Lung (tissue), 12 donors: ENCODE data around the gene PDCD7. TPM values are rescaled to one million over a fixed set of nuclear protein-coding genes. Genes with fewer than 3 reads are reported as not detected.

ENCODE experiments used
- ATAC-seq: fragments of 200-7000 bp; cut with Tn5 transposase; one replicate; pipeline ENCODE4 v1.9.1; 2020; ENCODE audit warnings: moderate number of reproducible peaks; ENCODE audit not compliant: insufficient read depth, low FRiP score
- DNase-seq, 3 donors: peaks; one replicate each; pipeline ENCODE4 v3.0.0-alpha.2; 2013 to 2017
- H3K27ac ChIP-seq, 2 donors: one replicate each; pipeline ENCODE4 v1.5.1; 2013; ENCODE audit warnings: mild to moderate bottlenecking in 2 of 2, moderate library complexity in 2 of 2, control low read depth in 1 of 2, inconsistent platforms in 1 of 2, low read depth in 1 of 2, low read length in 1 of 2
- H3K27me3 ChIP-seq, 3 donors: one replicate each; pipeline ENCODE4 v1.5.1; 2013; ENCODE audit warnings: low read length in 2 of 3; ENCODE audit not compliant: control insufficient read depth in 3 of 3, insufficient read depth in 3 of 3
- H3K36me3 ChIP-seq, 4 donors: one replicate each; pipeline ENCODE4 v1.5.1; 2013; ENCODE audit warnings: low read length in 4 of 4, mild to moderate bottlenecking in 1 of 4, moderate library complexity in 1 of 4; ENCODE audit not compliant: control insufficient read depth in 4 of 4, insufficient read depth in 4 of 4
- H3K4me1 ChIP-seq, 5 donors: one replicate each; pipeline ENCODE4 v1.5.1; 2013; ENCODE audit warnings: low read length in 5 of 5, mild to moderate bottlenecking in 2 of 5, moderate library complexity in 1 of 5; ENCODE audit not compliant: control insufficient read depth in 5 of 5, insufficient read depth in 5 of 5
- H3K4me3 ChIP-seq: one replicate; pipeline ENCODE4 v1.5.1; 2013; ENCODE audit warnings: mild to moderate bottlenecking, control low read depth, moderate library complexity
- H3K9ac ChIP-seq, 2 donors: one replicate each; pipeline ENCODE4 v1.5.1; 2013; ENCODE audit warnings: low read length in 2 of 2, control low read depth in 1 of 2; ENCODE audit not compliant: insufficient read depth in 1 of 2
- H3K9me3 ChIP-seq, 4 donors: one replicate each; pipeline ENCODE4 v1.5.1; 2013; ENCODE audit warnings: low read length in 3 of 4, mild to moderate bottlenecking in 1 of 4, moderate library complexity in 1 of 4; ENCODE audit not compliant: control insufficient read depth in 4 of 4, insufficient read depth in 3 of 4
- CTCF ChIP-seq: IDR thresholded peaks from 2 replicates; pipeline ENCODE4 v1.5.1; 2012; ENCODE audit warnings: mild to moderate bottlenecking; ENCODE audit errors: control extremely low read depth, extremely low read depth
- WGBS, 2 donors: extraction: QIAGEN DNeasy Blood & Tissue Kit; methylation state at CpG; one replicate each; pipeline ENCODE4 v1.1.7; 2013; 5-methylcytosine and 5-hydroxymethylcytosine counted together
- polyA plus RNA-seq, 2 donors: library from polyadenylated mRNA; stranded (reverse); fragments of 200-250 nt; gene quantifications; one replicate each; pipeline ENCODE4 v1.2.1, GENCODE V29; 2013
- total RNA-seq, 2 donors: library from RNA; depleted of rRNA in 1 of 2; stranded (reverse); fragments of >200 nt in 1 of 2; gene quantifications; one replicate each; pipeline ENCODE4 v1.2.1, GENCODE V29; 2014 to 2021
- donor health status: control.
- donor health status: control.
- donor health status: Bipolar disorder and iron deficiency.
- donor health status: healthy.
- donor health status: DM: yes; HTN: yes; CAD: no.

PDCD7 gene
- total and polyA plus RNA-seq, 4 donors: 8.8 to 21.7 (median 14.1) TPM

- Histone ChIP-seq H3K4me1 (peaks cover 0 to 7% (median 3%) of the 10 kb centered on the region in 5 donors), H3K27ac (no peak overlapping the region), H3K9ac (no peak overlapping the region), H3K36me3 (peaks cover 0 to 18% (median 7%) of the 10 kb centered on the region in 4 donors), H3K4me3 (no peak overlapping the region), H3K9me3 (no peaks in the 10 kb centered on the region), H3K27me3 (no peaks in the 10 kb centered on the region)
- DNase-seq: no peak
- TF ChIP-seq CTCF: no peak
- no peak for ATAC-seq
- WGBS, 2 donors: 80 to 81% methylated on average over 6 of the region's 6 CpGs
These were observed 27.5 kb downstream of the PDCD7 start for GRCh38 chr15:65106011-65106590.

GRCh38 chr15:65105038-65105437, 28.6 kb downstream of the PDCD7 start:
- H3K36me3 ChIP-seq: peaks cover 0 to 22% (median 16%) of the 10 kb centered on the region in 4 donors
- no peak for DNase-seq
- H3K4me1 ChIP-seq: peaks cover 0 to 11% (median 5%) of the 10 kb centered on the region in 5 donors
- H3K27me3 ChIP-seq: no peaks in the 10 kb centered on the region
- no peak overlapping the region for H3K9ac ChIP-seq
- no peak for ATAC-seq
- no peak overlapping the region for H3K27ac ChIP-seq
- 91 to 97% methylated on average over 5 of the region's 5 CpGs for WGBS, 2 donors
- H3K4me3 ChIP-seq: no peak overlapping the region
- no peaks in the 10 kb centered on the region for H3K9me3 ChIP-seq
- TF ChIP-seq CTCF: no peak

GRCh38 chr15:65102912-65103311, 30.7 kb downstream of the PDCD7 start:
- no peak overlapping the region for H3K4me3 ChIP-seq
- 97 to 98% methylated on average over 3 of the region's 3 CpGs for WGBS, 2 donors

More at GRCh38 chr15:65102912-65103311, 30.7 kb downstream of the PDCD7 start:
- no peak overlapping the region for H3K27ac ChIP-seq
- no peaks in the 10 kb centered on the region for H3K9me3 ChIP-seq
- DNase-seq (no peak), ATAC-seq (no peak)
- peaks cover 0 to 33% (median 21%) of the 10 kb centered on the region in 4 donors for H3K36me3 ChIP-seq
- no peak for TF ChIP-seq CTCF
- no peak overlapping the region for H3K9ac ChIP-seq
- peaks cover 0 to 11% (median 5%) of the 10 kb centered on the region in 5 donors for H3K4me1 ChIP-seq
- H3K27me3 ChIP-seq: no peaks in the 10 kb centered on the region
